DND-41 (cell line): ENCODE results near the gene L3MBTL4.

Experiments used
- ATAC-seq: fragments of 200-7000 bp; cut with Tn5 transposase; 3 replicates; pipeline ENCODE4 v1.9.1; 2021; ENCODE audit warnings: low read depth; ENCODE audit not compliant: insufficient read depth
- DNase-seq: peaks from one replicate; pipeline ENCODE4 v3.0.0-alpha.2; 2020
- H2AFZ ChIP-seq: 2 replicates; pipeline ENCODE4 v1.6.0; 2012; ENCODE audit warnings: low read depth, low read length
- H3K27ac ChIP-seq: 2 replicates; pipeline ENCODE4 v1.5.1; 2012; ENCODE audit warnings: low read length, inconsistent platforms
- H3K27me3 ChIP-seq: fragments of 200-600 bp; sonication (generic); 2 replicates; pipeline ENCODE4 v1.6.0; 2012; ENCODE audit warnings: low read length, mild to moderate bottlenecking, inconsistent platforms; ENCODE audit not compliant: insufficient read depth, poor library complexity
- H3K36me3 ChIP-seq: 2 replicates; pipeline ENCODE4 v1.5.1; 2012; ENCODE audit warnings: low read length, inconsistent platforms; ENCODE audit not compliant: insufficient read depth
- H3K4me1 ChIP-seq: 2 replicates; pipeline ENCODE4 v1.5.1; 2012; ENCODE audit warnings: mild to moderate bottlenecking, low read length; ENCODE audit not compliant: insufficient read depth
- H3K4me2 ChIP-seq: 2 replicates; pipeline ENCODE4 v1.6.0; 2012; ENCODE audit warnings: mild to moderate bottlenecking, moderate library complexity, low read length, inconsistent platforms; ENCODE audit not compliant: insufficient read depth
- H3K4me3 ChIP-seq, 2 experiments: fragments of 200-600 bp in 1 of 2; shearing (Covaris generic) in 1 of 2; 2 replicates each; pipeline ENCODE4 v1.5.1; 2012 to 2016; ENCODE audit warnings: inconsistent platforms in 2 of 2, low read length in 2 of 2, mild to moderate bottlenecking in 2 of 2, low read depth in 1 of 2, moderate library complexity in 1 of 2
- H3K79me2 ChIP-seq: 2 replicates; pipeline ENCODE4 v1.6.0; 2012; ENCODE audit warnings: low read length, inconsistent platforms; ENCODE audit not compliant: insufficient read depth
- H3K9ac ChIP-seq: 2 replicates; pipeline ENCODE4 v1.6.0; 2012; ENCODE audit warnings: low read depth, mild to moderate bottlenecking, inconsistent platforms, low read length, moderate library complexity
- H3K9me3 ChIP-seq: 2 replicates; pipeline ENCODE4 v1.5.1; 2012; ENCODE audit warnings: low read length, moderate library complexity, mild to moderate bottlenecking, inconsistent platforms; ENCODE audit not compliant: insufficient read depth, severe bottlenecking
- H4K20me1 ChIP-seq: 2 replicates; pipeline ENCODE4 v1.6.0; 2012; ENCODE audit warnings: low read length; ENCODE audit not compliant: insufficient read depth
- CTCF ChIP-seq: IDR thresholded peaks from 2 replicates; pipeline ENCODE4 v1.5.1; 2012; ENCODE audit warnings: borderline replicate concordance, low read length, moderate library complexity, mild to moderate bottlenecking; ENCODE audit not compliant: poor library complexity, severe bottlenecking; ENCODE audit errors: extremely low read depth
- EZH2 ChIP-seq: IDR thresholded peaks from 3 replicates; pipeline ENCODE4 v1.6.1; 2012; ENCODE audit warnings: borderline replicate concordance, low read depth, mild to moderate bottlenecking, moderate library complexity, low read length, inconsistent platforms; ENCODE audit not compliant: severe bottlenecking

The L3MBTL4 gene

GRCh38 chr18:6327485-6327884, 87.2 kb downstream of the L3MBTL4 start:
- Histone ChIP-seq H4K20me1 (no peaks in the 10 kb centered on the region), H3K79me2 (no peaks in the 10 kb centered on the region), H3K27me3 (no peaks in the 10 kb centered on the region), H3K36me3 (no peaks in the 10 kb centered on the region), H3K4me1 (no peaks in the 10 kb centered on the region), H3K9me3 (no peaks in the 10 kb centered on the region), H2AFZ (no peak overlapping the region), H3K27ac (no peak overlapping the region), H3K4me2 (no peak overlapping the region), H3K9ac (no peak overlapping the region), H3K4me3 (no peak overlapping the region)
- ATAC-seq (no peak), DNase-seq (no peak)
- TF ChIP-seq CTCF, result no peak
- no peak for TF ChIP-seq EZH2

DNA sequence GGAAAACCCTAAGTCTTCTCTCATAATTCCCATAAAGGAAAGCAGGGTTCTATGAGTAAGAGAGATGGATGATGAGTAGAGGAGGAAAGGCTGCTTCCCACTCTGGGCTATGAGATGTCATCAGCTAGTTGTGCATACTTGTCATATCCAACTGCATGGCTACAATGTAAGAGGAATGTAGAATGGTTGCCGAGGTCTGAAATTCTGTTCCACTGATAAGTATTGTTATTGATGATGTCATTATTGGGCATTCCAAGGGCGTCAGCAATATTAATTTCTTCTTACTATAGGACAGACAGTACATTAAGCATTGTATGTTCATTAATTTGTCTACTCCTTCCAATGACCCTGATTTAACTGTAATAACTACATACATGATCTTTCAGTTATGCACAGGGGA, 88.1 kb downstream of the L3MBTL4 start:
- H3K4me1 ChIP-seq, result no peaks in the 10 kb centered on the region
- no peaks in the 10 kb centered on the region for H4K20me1 ChIP-seq
- no peak overlapping the region for H3K9ac ChIP-seq
- H3K4me2 ChIP-seq, result no peak overlapping the region
- no peaks in the 10 kb centered on the region for H3K79me2 ChIP-seq
- no peak for ATAC-seq
- TF ChIP-seq EZH2 (no peak), CTCF (no peak)
- H2AFZ ChIP-seq, result no peak overlapping the region
- no peak overlapping the region for H3K27ac ChIP-seq
- H3K9me3 ChIP-seq, result no peaks in the 10 kb centered on the region
- no peaks in the 10 kb centered on the region for H3K36me3 ChIP-seq
- no peak overlapping the region for H3K4me3 ChIP-seq
- H3K27me3 ChIP-seq, result no peaks in the 10 kb centered on the region
- no peak for DNase-seq

GRCh38 chr18:6323319-6323889, 91.3 kb downstream of the L3MBTL4 start:
- TF ChIP-seq EZH2 (no peak), CTCF (no peak)

More at GRCh38 chr18:6323319-6323889, 91.3 kb downstream of the L3MBTL4 start:
- ATAC-seq (no peak), DNase-seq (no peak)
- H3K4me2 ChIP-seq, result no peak overlapping the region
- H3K27me3 ChIP-seq, result no peaks in the 10 kb centered on the region
- H4K20me1 ChIP-seq, result no peaks in the 10 kb centered on the region
- no peaks in the 10 kb centered on the region for H3K36me3 ChIP-seq
- H3K9me3 ChIP-seq, result no peaks in the 10 kb centered on the region
- no peak overlapping the region for H2AFZ ChIP-seq
- H3K9ac ChIP-seq, result no peak overlapping the region
- no peaks in the 10 kb centered on the region for H3K79me2 ChIP-seq
- no peak overlapping the region for H3K4me3 ChIP-seq
- no peaks in the 10 kb centered on the region for H3K4me1 ChIP-seq
- H3K27ac ChIP-seq, result no peak overlapping the region
